DMS 273 treated with DMSO at 0.1 percent for 48 hours (cell line): ENCODE results near the gene KRT8.
"Not testable (repeated sequence)": the region's sequence is repeated elsewhere in the genome, so short reads cannot be mapped to it uniquely, and the experiment has no call there.

Source experiments
- DNase-seq: peaks from one replicate; lab custom pipeline; 2025; lab: John Stamatoyannopoulos, UW

The KRT8 gene

GRCh38 chr12:52874573-52875435, 30.1 kb downstream of the KRT8 start:
- no peak for DNase-seq

- peak; percentile 48 for DNase-seq
These were observed 30.9 kb downstream of the KRT8 start for GRCh38 chr12:52873832-52874572.

- DNase-seq, result no peak
These were observed 31.4 kb downstream of the KRT8 start for GRCh38 chr12:52873513-52873831.

GRCh38 chr12:52872644-52873389, 32.1 kb downstream of the KRT8 start:
- no peak for DNase-seq

- no peak for DNase-seq
These were observed 33.4 kb downstream of the KRT8 start for GRCh38 chr12:52871291-52872039.

- DNase-seq, result no peak
These were observed 34.2 kb downstream of the KRT8 start for GRCh38 chr12:52870361-52871290.

GRCh38 chr12:52867642-52868041, 37.2 kb downstream of the KRT8 start:
- no peak for DNase-seq

GRCh38 chr12:52867152-52867551, 37.7 kb downstream of the KRT8 start:
- DNase-seq, result no peak

GRCh38 chr12:52865090-52865944, 39.6 kb downstream of the KRT8 start:
- DNase-seq, result peak; percentile 28

- DNase-seq, result no peak
These were observed 42.9 kb downstream of the KRT8 start for GRCh38 chr12:52862023-52862422.

GRCh38 chr12:52861511-52861910, 43.4 kb downstream of the KRT8 start:
- no peak for DNase-seq

GRCh38 chr12:52860102-52860823, 44.6 kb downstream of the KRT8 start:
- no peak for DNase-seq

- no peak for DNase-seq
These were observed 47.4 kb downstream of the KRT8 start for GRCh38 chr12:52857500-52857899.

- DNase-seq, result no peak
These were observed 48.1 kb downstream of the KRT8 start for GRCh38 chr12:52856787-52857186.

GRCh38 chr12:52856077-52856476, 48.8 kb downstream of the KRT8 start:
- not testable (repeated sequence) for DNase-seq

GRCh38 chr12:52851787-52852186, 53.1 kb downstream of the KRT8 start:
- no peak for DNase-seq

- DNase-seq, result no peak
These were observed 54.2 kb downstream of the KRT8 start for GRCh38 chr12:52850681-52851080.

GRCh38 chr12:52849511-52849910, 55.4 kb downstream of the KRT8 start:
- no peak for DNase-seq

GRCh38 chr12:52848661-52849255, 56.1 kb downstream of the KRT8 start, which contains the start of gene KRT78:
Gene KRT78 (minus strand): TSS chr12:52848994. CDS start chr12:52848930, 64 bp downstream.
- DNase-seq, result no peak
